Right lobe of liver (tissue), 4 donors: ENCODE results near the gene MYL4.

Source experiments
- CTCF ChIP-seq, 4 donors: fragments of 200-600 bp in 3 of 4; fragments of 450-650 bp in 1 of 4; IDR thresholded peaks; one replicate each; pipeline versions ENCODE4 v1.5.1 to v1.8.0; 2016 to 2022; ENCODE audit warnings: antibody characterized with exemption in 4 of 4, mild to moderate bottlenecking in 2 of 4
- POLR2A ChIP-seq: fragments of 450-650 bp; IDR thresholded peaks from one replicate; pipeline ENCODE4 v1.6.1; 2017; ENCODE audit warnings: antibody characterized with exemption, mild to moderate bottlenecking
- donor health status: DM: no; HTN: no; CAD: no.
- donor health status: DM: no; HTN: no; CAD: no.
- donor health status: DM: no; HTN: yes; CAD: no.

GRCh38 chr17:47237841-47238240 is 28.7 kb downstream of the MYL4 start:
- TF ChIP-seq CTCF (IDR thresholded peaks at IDR 0.05) (no peak), POLR2A (no peak)
